Umbilical cord (tissue), 2 donors: Measurements from ENCODE around the gene RERE. TPM values are rescaled to one million over a fixed set of nuclear protein-coding genes. Genes with fewer than 3 reads are reported as not detected.
"Not testable (repeated sequence)": the region's sequence is repeated elsewhere in the genome, so short reads cannot be mapped to it uniquely, and the experiment has no call there.

Experiments
- DNase-seq: peaks from one replicate; pipeline ENCODE4 v3.0.0-alpha.2; 2015; ENCODE audit warnings: low spot score
- total RNA-seq: library from RNA; depleted of rRNA; stranded (reverse); fragments of >200 nt; gene quantifications from one replicate; pipeline ENCODE4 v1.2.3, GENCODE V29; 2014; ENCODE audit warnings: low replicate concordance; ENCODE audit not compliant: insufficient read depth

RERE gene
- total RNA-seq, 1 donor from 2014 or later, result 73.9 TPM

DNA sequence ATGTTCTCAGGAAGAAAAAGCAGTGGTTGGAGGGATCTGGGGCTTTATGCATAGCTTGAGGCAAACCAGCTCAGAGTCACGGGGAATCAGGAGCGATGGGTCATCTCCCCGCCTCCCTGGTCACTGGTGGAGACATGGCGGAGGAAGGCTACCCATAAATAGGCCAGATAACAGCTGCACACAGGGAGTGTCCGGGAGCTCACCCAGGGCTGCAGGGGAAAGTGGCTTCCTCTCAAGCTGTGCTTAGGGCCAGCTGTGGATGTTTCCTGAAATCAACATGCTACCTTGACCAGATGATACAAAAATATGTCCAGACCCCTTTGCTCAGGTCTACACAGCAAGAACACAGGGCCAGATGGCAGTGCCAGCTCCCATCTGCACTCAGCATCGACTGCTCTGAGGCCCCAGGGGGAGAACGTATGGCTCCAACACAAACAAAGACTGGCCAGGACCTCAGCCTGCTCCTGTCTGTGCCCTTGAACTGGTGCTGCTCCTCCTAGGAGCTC, 27.1 kb upstream of the RERE start:
- peak; percentile 43 for DNase-seq

DNA sequence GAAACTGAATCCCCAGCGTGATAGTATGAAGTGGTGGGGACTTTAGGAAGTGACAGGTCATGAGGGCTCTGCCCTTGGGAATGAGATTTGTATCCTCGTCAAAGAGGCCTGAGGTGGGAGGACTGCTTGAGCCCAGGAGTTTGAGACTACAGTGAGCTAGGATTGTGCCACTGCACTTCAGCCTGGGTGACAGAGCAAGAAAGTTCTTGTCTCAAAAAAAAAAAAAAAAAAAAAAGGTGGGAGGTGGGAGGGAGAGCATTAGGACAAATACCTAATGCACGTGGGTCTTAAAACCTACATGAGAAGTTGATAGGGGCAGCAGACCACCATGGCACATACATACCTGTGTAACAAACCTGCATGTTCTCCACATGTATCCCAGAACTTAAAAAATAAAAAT, 24.0 kb upstream of the RERE start:
- no peak for DNase-seq

DNA sequence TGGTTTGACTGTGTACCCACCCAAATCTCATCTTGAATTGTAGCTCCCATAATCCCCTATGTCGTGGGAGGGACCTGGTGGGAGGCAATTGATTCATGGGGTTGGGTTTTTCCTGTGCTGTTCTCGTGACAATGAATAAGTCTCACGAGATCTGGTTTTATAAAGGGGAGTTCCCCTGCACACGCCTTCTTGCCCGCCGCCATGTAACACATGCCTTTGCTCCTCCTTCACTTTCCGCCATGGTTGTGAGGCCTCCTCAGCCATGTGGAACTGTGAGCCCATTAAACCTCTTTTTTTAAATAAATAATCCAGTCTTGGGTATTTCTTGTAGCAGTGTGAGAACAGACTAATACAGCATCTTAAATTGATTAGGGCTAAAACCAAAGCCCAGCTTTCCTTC, 22.6 kb upstream of the RERE start:
- no peak for DNase-seq

DNA sequence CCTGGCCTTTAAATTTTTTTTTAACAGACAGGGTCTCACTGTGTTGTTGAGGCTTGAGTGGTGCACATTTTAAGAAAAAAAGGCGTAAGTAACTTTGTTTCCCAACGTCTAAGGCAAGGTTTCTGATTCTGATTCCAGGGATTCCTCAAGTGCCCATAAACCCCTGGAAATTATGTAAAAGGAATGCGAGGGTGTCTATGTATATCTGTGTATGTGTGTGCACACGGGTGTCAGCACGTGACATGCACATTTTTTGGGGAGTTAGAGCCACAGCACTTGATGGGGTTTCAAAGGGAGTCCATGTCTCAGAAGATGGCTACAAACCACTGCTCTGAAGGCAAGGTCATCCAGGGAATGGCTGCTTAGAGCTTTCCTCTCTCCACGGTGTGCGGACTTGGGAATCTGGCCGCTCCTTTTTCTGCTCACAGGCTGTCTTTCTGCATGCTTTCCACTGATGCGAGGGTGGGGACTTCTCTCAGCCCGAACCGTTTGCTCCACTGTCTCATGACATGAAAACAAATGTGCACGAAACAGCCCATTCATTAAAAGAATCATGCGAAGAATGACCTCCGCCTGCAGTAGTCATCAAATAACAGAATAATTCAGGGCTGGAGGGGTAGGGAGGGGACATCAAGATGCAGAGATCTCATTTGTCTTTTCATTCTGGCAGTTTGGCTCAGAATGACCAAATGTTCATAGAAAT, 18.7 kb upstream of the RERE start:
- DNase-seq, result no peak

DNA sequence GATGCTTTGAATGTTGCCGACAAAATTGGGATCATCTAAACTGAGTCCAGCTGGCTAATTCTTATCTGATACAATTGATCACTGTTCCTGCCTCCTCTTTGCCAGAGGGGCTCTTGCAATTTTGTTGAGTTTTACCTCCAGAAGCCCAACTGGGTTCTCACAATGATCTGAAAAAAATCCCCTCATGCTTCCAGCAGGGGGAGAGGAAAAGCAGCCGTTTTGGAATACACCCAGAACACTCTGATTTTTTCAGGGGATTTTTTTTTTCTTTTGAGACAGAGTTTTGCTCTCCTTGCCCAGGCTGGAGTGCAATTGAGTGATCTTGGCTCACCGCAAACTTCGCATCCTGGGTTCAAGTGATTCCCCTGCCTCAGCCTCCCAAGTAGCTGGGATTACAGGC, 13.9 kb upstream of the RERE start:
- DNase-seq, result no peak

DNA sequence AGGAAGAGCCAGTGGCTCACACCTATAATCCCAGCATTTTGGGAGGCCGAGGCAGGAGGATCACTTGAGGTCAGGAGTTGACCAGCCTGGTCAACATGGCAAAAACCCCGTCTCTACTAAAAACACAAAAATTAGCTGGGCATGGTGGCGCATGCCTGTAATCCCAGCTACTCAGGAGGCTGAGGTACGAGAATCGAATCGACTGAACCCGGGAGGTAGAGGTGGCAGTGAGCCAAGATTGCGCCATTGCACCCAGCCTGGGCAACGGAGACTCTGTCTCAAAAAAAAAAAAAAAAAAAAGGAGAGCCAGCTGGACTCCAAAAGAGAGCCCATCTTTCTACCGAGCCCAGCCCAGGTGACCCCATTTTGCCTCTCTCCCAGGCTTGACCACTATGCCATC, 13.3 kb upstream of the RERE start:
- DNase-seq, result not testable (repeated sequence)

DNA sequence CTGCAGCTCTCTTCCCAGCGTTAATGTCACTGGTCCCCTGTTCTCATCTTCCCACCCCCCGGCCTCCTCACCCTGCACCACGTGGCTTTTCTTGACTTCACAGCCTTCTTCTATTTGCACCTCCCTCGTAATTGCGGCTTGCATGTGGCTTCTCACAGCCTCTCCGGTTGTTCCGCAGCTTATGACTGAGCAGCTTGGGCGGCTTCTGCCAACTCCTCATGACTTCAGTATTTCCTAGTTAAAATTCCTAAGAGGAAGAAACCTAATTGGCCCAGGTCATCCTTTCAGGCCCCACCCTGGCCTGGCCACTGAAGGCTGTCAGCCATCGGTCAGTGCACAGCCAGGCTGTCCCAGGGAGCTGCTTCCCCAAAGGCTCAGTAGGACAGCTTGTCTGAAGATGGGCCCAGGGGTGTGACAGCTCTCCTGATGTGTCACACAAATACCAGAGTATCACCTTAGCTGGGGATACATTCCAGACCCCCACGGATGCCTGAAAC, 8.6 kb upstream of the RERE start:
- no peak for DNase-seq

DNA sequence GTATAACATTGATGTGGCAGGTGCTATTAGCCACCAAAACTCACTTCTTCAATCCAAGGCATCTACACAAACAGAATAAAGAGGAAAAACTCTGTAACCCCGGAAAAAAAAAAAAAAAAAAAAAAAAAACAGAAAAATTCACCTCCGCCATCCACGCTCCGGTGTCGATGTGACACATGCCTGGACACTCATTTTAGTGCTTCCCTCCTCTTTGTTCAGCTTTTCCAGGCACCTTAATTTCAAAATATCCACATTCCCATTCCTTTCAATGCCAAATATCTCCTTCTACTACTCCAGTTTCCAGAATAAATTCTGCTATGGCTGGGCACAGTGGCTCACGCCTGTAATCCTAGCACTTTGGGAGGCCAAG, 5.8 kb upstream of the RERE start:
- DNase-seq, result no peak

DNA sequence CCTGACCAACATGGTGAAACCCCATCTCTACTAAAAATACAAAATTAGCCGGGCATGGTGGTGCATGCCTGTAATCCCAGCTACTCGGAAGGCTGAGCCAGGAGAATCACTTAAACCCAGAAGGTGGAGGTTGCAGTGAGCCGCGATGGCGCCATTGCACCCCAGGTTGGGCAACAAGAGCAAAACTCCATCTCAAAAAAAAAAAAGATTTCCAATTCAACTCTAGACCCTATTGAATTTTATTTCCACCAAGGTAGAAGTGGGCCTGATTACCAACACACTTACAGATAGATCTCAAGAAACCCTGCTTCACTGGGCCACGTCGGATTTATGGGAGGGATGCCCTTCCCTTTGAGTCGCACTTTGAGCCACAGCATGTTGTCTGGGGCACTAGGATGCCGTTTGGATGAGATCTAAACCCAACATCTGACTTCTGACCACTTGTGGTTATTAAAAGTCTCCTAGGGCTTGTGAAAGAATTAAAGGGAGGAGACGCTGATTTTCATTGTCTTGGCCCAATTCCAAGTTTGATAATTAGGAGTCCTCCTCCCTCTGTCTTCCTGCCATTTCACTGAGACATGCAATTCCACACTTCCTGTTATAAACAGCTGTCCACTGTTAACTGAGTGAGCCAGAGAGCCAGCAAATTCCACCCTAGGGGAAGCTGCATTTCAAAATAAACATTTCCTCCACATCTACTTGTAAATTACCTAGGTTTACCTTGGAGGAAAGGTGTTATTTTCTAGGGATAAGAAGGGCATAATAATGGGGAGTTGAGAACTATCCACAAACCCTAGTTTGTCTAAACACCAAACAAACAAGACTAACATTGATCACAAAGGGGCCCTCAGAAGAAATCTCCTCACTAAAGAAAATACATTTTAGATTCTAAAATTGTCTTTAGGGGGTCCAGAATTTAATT, 5.2 kb upstream of the RERE start:
- peak; percentile 77 for DNase-seq

DNA sequence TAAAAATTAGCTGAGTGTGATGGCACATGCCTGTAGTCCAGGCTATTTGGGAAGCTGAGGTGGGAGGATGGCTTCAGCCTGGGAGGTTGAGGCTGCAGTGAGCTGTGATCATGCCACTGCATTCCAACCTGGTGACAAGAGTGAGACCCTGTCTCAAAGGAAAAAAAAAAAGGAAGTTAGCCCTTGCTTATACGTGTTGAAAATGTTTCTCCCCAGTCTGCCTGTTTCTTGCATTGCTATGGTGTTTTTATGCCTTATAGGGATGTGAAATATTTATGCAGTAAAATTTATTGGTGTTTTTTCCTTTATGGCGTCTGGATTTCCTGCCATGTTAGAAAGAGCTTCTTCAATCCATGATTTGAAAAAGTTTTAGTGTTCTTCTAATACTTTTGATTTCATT, 3.6 kb upstream of the RERE start:
- DNase-seq, result no peak

DNA sequence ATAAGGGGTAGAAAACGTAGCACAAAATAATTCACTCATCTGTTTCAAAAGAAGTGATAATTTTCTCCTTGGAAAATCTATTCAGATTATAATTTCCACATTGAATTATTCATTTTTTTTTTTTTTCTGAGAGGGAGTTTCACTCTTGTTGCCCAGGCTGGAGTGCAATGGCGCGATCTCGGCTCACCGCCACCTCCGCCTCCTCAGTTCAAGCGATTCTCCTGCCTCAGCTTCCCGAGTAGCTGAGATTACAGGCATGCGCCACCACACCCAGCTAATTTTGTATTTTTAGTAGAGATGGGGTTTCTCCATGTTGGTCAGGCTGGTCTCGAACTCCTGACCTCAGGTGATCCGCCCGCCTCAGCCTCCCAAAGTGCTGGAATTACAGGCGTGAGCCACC, 1.3 kb upstream of the RERE start:
- DNase-seq, result not testable (repeated sequence)

DNA sequence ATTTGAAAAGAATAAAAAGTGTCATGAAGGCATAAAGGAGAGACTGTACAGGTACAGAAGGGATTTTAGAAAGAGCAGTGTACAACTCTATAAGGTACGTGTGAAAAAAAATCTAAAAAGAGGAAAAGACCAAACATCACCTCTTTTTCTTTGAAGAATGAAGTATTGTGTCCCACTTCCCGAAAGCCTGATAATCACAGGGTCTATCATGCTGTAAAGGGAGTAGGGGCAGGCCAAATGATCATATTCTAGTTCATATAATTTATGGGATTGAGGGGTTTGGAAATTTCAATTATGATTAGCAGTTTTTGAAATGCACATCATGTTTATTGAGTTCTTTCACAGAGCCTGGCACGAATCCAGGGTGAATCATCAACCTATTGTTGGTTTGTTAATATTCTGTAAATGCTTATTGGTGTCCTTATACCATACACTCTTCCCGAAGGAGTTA, 910 bp upstream of the RERE start:
- DNase-seq, result no peak

DNA sequence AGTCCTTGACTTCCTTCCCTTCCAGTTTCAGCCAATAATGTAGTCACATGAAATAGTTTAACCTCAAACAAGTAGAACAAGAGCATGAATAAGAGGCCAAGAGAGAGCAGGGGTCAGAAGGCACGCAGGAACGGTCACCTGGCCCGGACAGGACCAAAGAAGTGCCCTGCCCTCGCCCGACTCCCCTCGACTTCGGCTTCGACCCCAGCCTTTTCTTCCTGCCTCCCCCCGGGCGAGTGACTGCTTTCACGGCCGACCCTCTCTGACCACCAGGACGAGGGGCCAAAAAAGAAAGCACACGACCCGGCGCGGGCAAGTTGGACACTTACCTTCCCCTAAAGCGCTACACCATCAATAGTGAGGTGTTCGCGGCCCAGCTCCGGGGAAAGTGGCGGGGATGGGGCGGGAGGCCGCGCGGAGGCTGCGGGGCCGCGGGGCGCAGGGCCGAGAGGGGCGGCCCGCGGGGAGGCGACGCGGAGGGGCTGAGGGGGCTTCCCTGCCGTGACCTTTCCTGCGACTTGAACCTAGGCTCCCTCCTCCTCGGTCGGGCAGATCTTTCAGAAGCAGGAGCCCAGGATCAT, 519 bp downstream of the RERE start:
- DNase-seq, result no peak

DNA sequence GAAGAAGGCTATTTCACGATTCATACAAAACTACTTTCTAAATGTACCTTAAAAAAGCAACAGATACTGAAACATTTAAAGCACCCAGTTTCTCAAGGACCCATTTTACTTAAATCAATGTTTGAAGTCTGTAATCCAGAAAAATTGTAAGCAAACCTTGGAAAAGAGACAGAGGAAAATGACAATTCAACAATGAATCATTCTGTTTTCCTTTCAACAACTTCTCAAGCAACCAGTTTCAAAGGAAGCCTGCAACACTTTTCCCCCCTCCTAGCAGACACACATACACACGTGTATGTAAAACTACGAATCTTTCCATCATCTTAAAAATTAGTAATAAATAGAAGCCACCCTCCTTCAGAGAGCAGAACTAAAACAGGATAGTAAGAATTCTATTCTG, 1.2 kb downstream of the RERE start:
- DNase-seq, result no peak

DNA sequence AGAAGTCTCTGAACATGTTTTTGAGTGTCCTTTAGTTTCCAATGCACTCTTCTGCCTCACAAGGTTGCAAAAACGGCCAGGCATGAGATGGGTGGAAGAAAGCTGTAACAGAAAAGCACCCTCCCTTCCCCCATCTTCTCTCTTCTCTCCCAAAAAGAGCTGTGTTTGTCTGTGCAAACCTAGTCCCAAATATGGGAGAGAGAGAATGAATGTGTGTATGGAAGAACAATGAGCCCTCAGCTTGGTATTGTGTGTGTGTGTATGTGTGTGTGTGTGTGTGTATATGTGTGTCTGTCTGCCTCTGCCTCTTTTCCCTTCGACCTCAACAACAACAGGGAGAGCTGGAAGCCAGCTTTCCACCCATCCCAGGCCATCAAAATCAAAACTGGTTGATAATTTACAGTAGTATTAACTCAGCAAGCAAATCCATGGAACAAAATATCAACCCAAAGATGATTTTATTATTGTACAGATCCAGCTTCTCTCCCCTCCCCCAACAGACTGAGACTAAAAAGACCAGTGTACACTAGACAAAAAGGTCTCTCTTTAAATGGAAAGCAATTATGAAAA, 1.8 kb downstream of the RERE start:
- peak; percentile 50 for DNase-seq

DNA sequence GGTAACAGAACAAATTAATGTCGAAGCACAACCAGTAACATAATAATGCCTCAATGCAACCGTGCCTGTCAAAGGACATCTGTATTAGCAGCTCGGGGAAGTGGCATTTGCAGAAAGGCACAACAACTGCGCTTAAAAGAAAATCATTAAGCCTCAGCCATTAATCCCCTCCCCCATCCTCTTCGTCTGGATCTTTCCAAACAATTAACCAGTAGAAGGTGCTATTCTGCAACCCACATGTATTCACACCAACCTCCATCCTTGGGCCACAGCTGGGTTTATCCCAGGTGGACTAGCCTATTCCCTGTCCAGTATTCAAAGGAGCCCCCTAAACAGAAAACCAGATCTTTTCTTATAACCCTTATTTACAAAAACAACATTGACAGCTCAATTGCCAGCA, 2.6 kb downstream of the RERE start:
- no peak for DNase-seq

DNA sequence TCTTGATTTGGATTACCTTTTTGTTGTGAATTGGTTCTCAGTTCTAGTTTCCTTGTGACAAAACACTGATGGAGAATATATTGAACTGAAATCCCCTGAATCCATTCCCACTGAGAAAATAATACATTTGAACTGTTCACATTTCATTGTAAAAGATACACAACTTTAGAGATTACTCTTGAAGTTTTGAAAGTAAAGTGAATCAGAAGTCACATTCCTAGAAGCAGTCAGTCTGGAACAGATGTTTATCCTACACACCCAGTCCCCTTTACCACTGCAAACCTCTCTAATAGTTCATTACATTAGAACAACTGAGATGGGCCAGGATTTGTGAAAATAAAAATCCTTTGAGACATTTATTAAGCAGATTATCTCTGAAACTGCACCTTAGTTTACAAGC, 3.4 kb downstream of the RERE start:
- DNase-seq, result no peak

DNA sequence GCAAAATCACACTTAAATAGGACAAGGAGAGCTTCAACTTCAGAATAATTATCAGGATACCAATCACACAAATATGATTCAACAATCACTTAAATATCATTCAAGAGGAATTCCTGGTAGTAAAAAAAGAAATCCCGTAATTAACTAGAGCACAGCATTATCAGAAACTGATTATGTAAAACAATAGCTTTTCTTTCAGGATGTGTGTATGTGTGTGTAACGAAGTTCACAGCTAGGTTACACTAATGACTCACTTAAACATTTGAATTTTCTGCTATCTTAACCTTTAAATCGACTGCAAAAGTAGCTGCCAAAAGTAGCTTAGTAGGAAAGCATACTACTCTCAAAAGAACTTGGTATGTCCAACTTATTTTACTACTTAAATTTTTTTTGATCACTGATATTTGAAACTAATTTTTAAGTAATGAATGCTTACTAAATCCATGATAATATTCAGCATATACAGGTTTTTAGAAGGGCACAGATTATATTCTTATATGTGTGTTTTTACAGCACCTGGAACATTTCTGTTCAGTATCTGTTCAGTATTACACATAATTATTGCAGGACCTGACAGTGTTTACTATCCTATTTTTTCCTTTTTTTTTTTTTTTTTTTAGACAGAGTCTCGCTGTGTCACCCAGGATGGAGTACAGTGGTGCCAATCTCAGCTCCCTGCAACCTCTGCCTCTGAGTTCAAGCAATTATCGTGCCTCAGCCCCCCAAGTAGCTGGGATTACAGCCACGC, 4.2 kb downstream of the RERE start:
- DNase-seq, result peak; percentile 54

DNA sequence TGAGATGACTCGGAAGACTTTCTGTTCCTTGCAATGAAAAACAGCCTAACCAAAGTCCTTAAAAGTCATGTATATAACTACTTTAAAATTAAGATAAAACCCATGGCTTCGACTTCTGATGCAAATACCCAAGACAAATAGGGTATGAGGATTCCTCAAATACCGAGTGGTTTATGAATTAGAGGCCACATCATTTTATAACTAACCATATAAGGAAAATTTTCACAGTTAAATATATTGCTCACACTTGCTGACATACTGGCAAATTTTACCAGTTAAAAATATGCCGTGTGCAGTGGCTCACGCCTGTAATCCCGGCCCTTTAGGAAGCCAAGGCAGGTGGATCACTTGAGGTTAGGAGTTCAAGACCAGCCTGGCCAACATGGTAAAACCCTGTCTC, 5.4 kb downstream of the RERE start:
- no peak for DNase-seq

DNA sequence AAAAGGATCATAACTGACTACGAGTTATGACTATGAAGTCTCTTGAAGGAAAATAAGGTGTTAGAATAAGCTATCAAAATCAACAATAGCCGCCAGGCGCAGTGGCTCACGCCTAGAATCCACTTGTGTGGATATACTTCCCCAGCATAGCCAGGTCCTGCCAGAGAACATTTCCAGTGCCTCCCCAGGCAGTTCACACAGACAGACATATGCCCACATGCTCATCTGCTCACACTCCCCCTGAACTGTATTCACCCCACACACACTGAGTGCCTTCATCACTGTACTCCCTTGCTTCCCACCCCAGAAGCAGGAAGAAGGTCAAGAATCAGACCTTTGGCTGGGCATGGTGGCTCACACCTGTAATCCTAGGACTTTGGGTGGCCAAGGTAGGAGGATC, 6.5 kb downstream of the RERE start:
- no peak for DNase-seq

DNA sequence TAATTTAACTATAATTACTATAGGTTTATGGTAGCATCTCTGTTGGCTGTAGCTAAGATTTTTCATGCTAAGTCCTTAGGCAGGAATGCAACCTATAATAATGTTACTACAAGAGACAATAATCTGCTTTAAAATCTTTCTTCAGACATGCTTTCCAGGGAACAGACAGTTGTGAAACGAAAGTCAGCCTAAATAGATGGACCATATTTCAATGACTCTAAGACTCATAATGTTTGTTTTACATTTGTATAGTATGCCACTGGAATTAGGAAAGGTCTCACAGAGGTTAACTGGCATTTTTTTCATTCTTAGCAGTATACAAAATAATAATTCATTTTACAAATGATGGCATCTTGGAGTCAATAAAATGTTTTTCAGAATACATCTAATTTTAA, 8.1 kb downstream of the RERE start:
- no peak for DNase-seq
